Stimulated activated memory B cell treated with anti-CD40 and anti-IgM and Interleukin-4, amounts not matched to agents 10 μg/mL and 1 μg/mL and 100 μg/mL, for 72 hours (primary cell): ENCODE measurements around the gene RTEL1.
"Not testable (repeated sequence)": the region's sequence is repeated elsewhere in the genome, so short reads cannot be mapped to it uniquely, and the experiment has no call there.

Experiments
- ATAC-seq: fragments of 150-1000 bp; cut with Tn5 transposase; 2 replicates; pipeline ENCODE4 v1.10.0; 2021
- H3K27ac Mint-ChIP-seq: one replicate; pipeline ENCODE4 v1.8.0; 2022; ENCODE audit warnings: mild to moderate bottlenecking, mixed read lengths
- H3K27me3 Mint-ChIP-seq: one replicate; pipeline ENCODE4 v1.8.0; 2022; ENCODE audit warnings: mixed read lengths
- H3K36me3 Mint-ChIP-seq: one replicate; pipeline ENCODE4 v1.8.0; 2022; ENCODE audit warnings: mixed read lengths
- H3K4me1 Mint-ChIP-seq: one replicate; pipeline ENCODE4 v1.8.0; 2022; ENCODE audit warnings: mixed read lengths
- H3K4me3 Mint-ChIP-seq: one replicate; pipeline ENCODE4 v1.8.0; 2022; ENCODE audit warnings: mild to moderate bottlenecking, moderate library complexity, mixed read lengths
- H3K9me3 Mint-ChIP-seq: one replicate; pipeline ENCODE4 v1.8.0; 2022; ENCODE audit warnings: mixed read lengths

Gene RTEL1

GRCh38 chr20:63624486-63624885, 33.6 kb upstream of the RTEL1 start:
- Mint-ChIP-seq H3K4me1 (peaks cover 59% of the 10 kb centered on the region), H3K9me3 (no peaks in the 10 kb centered on the region), H3K27ac (no peak overlapping the region), H3K36me3 (peaks cover 26% of the 10 kb centered on the region), H3K27me3 (no peaks in the 10 kb centered on the region), H3K4me3 (no peak overlapping the region)
- ATAC-seq, result no peak

GRCh38 chr20:63625771-63626423, 32.2 kb upstream of the RTEL1 start:
- Mint-ChIP-seq H3K36me3 (peaks cover 29% of the 10 kb centered on the region), H3K4me3 (peak overlapping the region; percentile 78), H3K4me1 (peaks cover 57% of the 10 kb centered on the region), H3K9me3 (no peaks in the 10 kb centered on the region), H3K27ac (peak overlapping the region; percentile 98), H3K27me3 (no peaks in the 10 kb centered on the region)
- ATAC-seq, result peak; percentile 67

- H3K27ac Mint-ChIP-seq, result peak within 1 kb of the TSS; percentile 98
- no peaks in the 10 kb centered on the region for H3K27me3 Mint-ChIP-seq
- peak; percentile 75 for ATAC-seq
- H3K4me3 Mint-ChIP-seq, result peak within 1 kb of the TSS; percentile 99
- H3K4me1 Mint-ChIP-seq, result peaks cover 60% of the 10 kb centered on the region
- no peaks in the 10 kb centered on the region for H3K9me3 Mint-ChIP-seq
- peaks cover 27% of the 10 kb centered on the region for H3K36me3 Mint-ChIP-seq
These were observed 31.5 kb upstream of the RTEL1 start, which contains the start of gene GMEB2 for GRCh38 chr20:63626424-63627128. TSS of gene GMEB2 (minus strand) at chr20:63627101. CDS start at chr20:63619397, 7,704 bp downstream.

- H3K9me3 Mint-ChIP-seq, result no peaks in the 10 kb centered on the region
- ATAC-seq, result peak; percentile 87
- no peaks in the 10 kb centered on the region for H3K27me3 Mint-ChIP-seq
- H3K4me3 Mint-ChIP-seq, result peak overlapping the region; percentile 99
- peak overlapping the region; percentile 85 for H3K27ac Mint-ChIP-seq
- H3K4me1 Mint-ChIP-seq, result peaks cover 59% of the 10 kb centered on the region
- peaks cover 24% of the 10 kb centered on the region for H3K36me3 Mint-ChIP-seq
These were observed 30.9 kb upstream of the RTEL1 start for GRCh38 chr20:63627129-63627750.

DNA sequence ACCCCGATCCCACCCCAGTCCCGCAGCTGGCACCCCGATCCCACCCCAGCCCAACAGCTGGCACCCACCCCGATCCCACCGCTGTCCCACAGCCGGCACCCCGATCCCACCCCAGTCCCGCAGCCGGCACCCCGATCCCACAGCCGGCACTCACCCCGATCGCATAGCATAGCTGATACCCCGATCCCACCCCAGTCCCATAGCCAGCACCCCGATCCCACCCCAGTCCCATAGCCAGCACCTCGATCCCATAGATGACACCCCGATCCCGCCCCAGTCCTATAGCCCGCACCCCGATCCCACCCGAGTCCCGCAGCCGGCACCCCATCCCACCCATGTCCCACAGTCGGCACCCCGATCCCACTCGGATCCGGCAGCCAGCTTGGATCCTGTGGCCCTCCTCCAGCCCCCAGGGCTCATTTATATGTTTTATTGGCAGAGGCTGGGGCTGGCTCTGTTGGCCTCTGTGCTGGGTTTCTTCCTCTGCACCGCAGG, 30.3 kb upstream of the RTEL1 start:
- H3K4me1 Mint-ChIP-seq, result peaks cover 54% of the 10 kb centered on the region
- peak overlapping the region; percentile 85 for H3K27ac Mint-ChIP-seq
- peaks cover 19% of the 10 kb centered on the region for H3K36me3 Mint-ChIP-seq
- H3K9me3 Mint-ChIP-seq, result no peaks in the 10 kb centered on the region
- H3K4me3 Mint-ChIP-seq, result peak overlapping the region; percentile 99
- no peaks in the 10 kb centered on the region for H3K27me3 Mint-ChIP-seq
- peak; percentile 1 for ATAC-seq

DNA sequence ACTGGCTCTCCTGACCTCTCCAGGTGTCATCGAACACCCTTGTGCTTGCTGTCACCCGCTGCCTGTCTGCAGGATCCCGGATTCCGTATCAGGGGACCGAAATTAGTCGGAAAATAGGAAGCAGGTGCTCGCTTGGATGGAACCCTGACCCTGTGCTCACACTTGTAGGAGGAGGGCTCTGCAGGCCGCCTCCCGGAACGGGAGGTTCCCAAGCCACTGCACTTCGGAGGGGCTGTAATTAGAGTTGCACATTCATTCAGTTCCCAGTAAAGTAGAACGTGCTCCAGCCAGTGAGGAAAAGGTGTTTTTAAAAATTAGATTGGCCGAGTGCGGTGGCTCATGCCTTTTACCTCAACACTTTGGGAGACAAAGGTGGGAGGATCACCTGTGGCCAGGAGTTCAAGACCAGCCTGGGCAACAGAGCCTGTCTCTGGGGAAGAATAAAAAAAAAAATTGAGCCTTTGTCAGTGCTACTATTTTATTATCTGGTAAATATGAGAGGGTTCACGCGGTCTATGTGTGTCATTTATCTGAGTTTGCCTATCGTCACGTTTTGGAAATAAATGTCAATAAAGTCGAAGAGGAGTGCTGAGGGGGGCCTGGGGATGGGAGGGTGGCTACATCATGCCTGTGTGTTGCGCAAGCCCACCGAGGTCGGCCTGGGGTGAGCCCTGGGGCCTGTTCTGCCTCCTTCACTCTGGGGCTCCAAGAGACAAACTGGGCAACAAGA, 29.7 kb upstream of the RTEL1 start:
- H3K27me3 Mint-ChIP-seq, result no peaks in the 10 kb centered on the region
- H3K27ac Mint-ChIP-seq, result peak overlapping the region; percentile 85
- H3K9me3 Mint-ChIP-seq, result no peaks in the 10 kb centered on the region
- H3K4me3 Mint-ChIP-seq, result peak overlapping the region; percentile 99
- peaks cover 52% of the 10 kb centered on the region for H3K4me1 Mint-ChIP-seq
- no peak for ATAC-seq
- H3K36me3 Mint-ChIP-seq, result peaks cover 17% of the 10 kb centered on the region

GRCh38 chr20:63630956-63631355, 27.2 kb upstream of the RTEL1 start:
- H3K9me3 Mint-ChIP-seq, ATAC-seq, H3K4me3 Mint-ChIP-seq, H3K27me3 Mint-ChIP-seq: not testable (repeated sequence)
- Mint-ChIP-seq H3K4me1 (peaks cover 51% of the 10 kb centered on the region), H3K27ac (peak overlapping the region; percentile 82), H3K36me3 (peaks cover 17% of the 10 kb centered on the region)

DNA sequence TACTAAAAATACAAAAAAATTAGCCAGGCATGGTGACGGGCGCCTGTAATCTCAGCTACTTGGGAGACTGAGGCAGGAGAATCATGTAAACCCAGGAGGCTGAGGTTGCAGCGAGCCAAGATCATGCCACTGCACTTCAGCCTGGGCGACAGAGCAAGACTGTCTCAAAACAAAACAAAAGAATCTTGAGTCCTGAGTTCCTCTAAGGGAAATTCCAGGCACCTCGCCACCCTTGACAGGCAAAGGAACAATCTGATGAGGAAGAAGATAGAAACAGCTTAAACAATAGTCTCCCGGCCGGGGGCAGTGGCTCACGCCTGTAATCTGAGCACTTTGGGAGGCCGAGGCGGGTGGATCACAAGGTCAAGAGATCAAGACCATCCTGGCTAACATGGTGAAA, 26.7 kb upstream of the RTEL1 start:
- peak overlapping the region; percentile 82 for H3K27ac Mint-ChIP-seq
- H3K27me3 Mint-ChIP-seq, H3K9me3 Mint-ChIP-seq, ATAC-seq: not testable (repeated sequence)
- peak overlapping the region; percentile 21 for H3K4me3 Mint-ChIP-seq
- peaks cover 51% of the 10 kb centered on the region for H3K4me1 Mint-ChIP-seq
- H3K36me3 Mint-ChIP-seq, result peaks cover 17% of the 10 kb centered on the region

DNA sequence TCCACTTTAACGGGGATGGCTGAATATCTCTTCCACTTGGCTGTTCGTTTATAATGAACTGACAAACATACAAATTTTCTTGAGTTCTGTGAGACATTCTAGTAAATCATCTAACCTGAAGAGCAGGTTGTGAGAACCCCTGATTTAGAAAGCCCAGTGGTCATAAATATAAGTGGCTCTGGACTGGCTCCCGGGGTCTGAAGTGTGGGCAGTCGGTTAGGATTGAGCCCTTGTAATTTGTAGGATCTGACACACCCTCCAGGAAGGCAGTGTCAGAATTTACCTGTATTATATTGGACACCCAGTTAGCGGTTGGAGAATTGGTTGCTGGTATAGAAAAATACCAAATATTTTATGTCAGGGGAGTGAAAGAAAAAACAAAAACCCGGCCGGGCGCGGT, 24.4 kb upstream of the RTEL1 start:
- Mint-ChIP-seq H3K36me3 (peaks cover 9% of the 10 kb centered on the region), H3K27me3 (no peaks in the 10 kb centered on the region), H3K9me3 (no peaks in the 10 kb centered on the region), H3K4me1 (peaks cover 61% of the 10 kb centered on the region), H3K27ac (peak overlapping the region; percentile 82), H3K4me3 (peak overlapping the region; percentile 7)
- ATAC-seq, result no peak

GRCh38 chr20:63635431-63636141, 22.5 kb upstream of the RTEL1 start:
- peak overlapping the region; percentile 98 for H3K27ac Mint-ChIP-seq
- ATAC-seq, result peak; percentile 90
- H3K4me1 Mint-ChIP-seq, result peaks cover 63% of the 10 kb centered on the region
- H3K36me3 Mint-ChIP-seq, result peaks cover 5% of the 10 kb centered on the region
- H3K27me3 Mint-ChIP-seq, result no peaks in the 10 kb centered on the region
- no peaks in the 10 kb centered on the region for H3K9me3 Mint-ChIP-seq
- peak overlapping the region; percentile 56 for H3K4me3 Mint-ChIP-seq

- H3K4me1 Mint-ChIP-seq, result peaks cover 51% of the 10 kb centered on the region
- H3K9me3 Mint-ChIP-seq, result no peaks in the 10 kb centered on the region
- ATAC-seq, result no peak
- no peak overlapping the region for H3K4me3 Mint-ChIP-seq
- peak overlapping the region; percentile 94 for H3K27ac Mint-ChIP-seq
- H3K27me3 Mint-ChIP-seq, result no peaks in the 10 kb centered on the region
- H3K36me3 Mint-ChIP-seq, result peaks cover 5% of the 10 kb centered on the region
These were observed 21.1 kb upstream of the RTEL1 start for GRCh38 chr20:63636752-63637628.

DNA sequence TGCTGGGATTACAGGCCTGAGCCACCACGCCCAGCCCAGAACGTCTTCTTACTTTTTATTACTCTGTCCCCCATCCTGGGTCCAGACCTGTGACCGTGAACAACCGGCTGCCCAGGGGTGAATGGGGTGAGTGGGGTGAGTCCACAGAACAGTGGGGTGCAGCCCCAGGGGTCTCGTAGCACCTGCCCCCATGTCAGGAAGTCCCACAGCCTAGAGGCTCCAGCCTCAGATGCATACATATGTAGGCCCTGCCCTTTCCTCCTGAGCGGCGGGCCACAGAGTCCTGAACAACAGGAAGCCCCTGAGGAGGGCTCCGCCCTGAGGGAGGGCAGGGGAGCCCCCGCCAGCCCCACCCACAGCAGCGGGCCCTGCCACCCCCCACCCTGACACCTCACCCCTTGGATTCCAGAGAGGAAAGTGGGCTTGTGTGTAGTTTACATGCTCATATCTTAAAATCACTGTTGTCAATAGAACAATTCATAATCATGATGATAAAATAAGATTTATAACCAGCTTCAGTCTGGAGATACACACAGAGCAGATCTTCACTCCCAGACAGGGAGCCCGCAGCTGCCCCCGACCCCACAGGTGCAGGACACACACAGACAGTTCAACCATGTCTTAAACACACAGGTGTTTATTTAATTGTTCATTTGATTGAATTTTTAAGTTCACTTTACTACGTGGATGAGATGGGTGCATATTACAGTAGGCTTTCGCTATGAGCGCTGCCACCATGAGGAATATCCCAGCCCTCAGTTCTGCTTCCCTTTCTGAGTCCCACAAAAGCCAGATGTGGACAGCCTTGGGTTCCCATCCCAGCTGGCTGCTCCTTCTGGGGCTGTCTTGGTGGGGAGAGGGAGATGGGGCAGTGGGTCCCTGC, 18.8 kb upstream of the RTEL1 start:
- Mint-ChIP-seq H3K36me3 (peaks cover 5% of the 10 kb centered on the region), H3K9me3 (no peaks in the 10 kb centered on the region), H3K27ac (peak overlapping the region; percentile 94), H3K4me3 (peak overlapping the region; percentile 91), H3K4me1 (peaks cover 59% of the 10 kb centered on the region), H3K27me3 (no peaks in the 10 kb centered on the region)
- ATAC-seq, result peak; percentile 62

DNA sequence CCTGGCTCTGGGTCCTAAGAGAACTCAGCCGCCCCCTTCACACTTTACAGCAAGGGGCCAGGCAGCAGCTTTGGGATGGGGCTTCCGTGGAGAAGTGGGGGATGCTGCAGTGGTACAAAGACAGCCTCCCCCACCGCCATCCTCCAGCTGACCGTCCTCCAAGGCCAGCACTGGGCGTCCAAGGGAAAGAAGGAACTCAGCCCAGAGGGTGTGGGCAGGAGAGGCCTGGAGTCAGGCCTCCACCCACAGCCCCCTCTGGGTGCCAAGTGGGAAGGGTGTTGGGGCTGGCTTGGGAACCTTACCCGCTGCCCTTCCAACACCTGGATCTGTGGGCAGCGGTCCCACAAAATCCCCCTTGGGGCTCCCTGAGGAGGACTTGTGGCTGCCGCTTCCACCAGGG, 18.0 kb upstream of the RTEL1 start:
- peaks cover 5% of the 10 kb centered on the region for H3K36me3 Mint-ChIP-seq
- peaks cover 57% of the 10 kb centered on the region for H3K4me1 Mint-ChIP-seq
- no peak for ATAC-seq
- peak overlapping the region; percentile 94 for H3K27ac Mint-ChIP-seq
- H3K9me3 Mint-ChIP-seq, result no peaks in the 10 kb centered on the region
- H3K27me3 Mint-ChIP-seq, result no peaks in the 10 kb centered on the region
- peak overlapping the region; percentile 91 for H3K4me3 Mint-ChIP-seq
